Upper lobe of left lung (tissue), 6 donors: ENCODE data around the gene ZNF599. TPM values are rescaled to one million over a fixed set of nuclear protein-coding genes. Genes with fewer than 3 reads are reported as not detected.
"Not testable (repeated sequence)": the region's sequence is repeated elsewhere in the genome, so short reads cannot be mapped to it uniquely, and the experiment has no call there.

ENCODE experiments used
- ATAC-seq, 2 donors: fragments of 200-7000 bp; cut with Tn5 transposase; one replicate each; pipeline ENCODE4 v1.9.1; 2022; ENCODE audit warnings: mild to moderate bottlenecking in 2 of 2, moderate library complexity in 2 of 2; ENCODE audit not compliant: low FRiP score in 2 of 2
- DNase-seq, 2 donors: peaks; one replicate each; pipeline ENCODE4 v3.0.0-alpha.2; 2019 to 2020
- H3K27ac ChIP-seq, 4 donors: fragments of 200-600 bp; sonication (generic); one replicate each; pipeline ENCODE4 v1.5.1; 2016 to 2019
- H3K27me3 ChIP-seq, 4 donors: fragments of 200-600 bp; sonication (generic); one replicate each; pipeline ENCODE4 v1.5.1; 2017 to 2019
- H3K36me3 ChIP-seq, 4 donors: fragments of 200-600 bp; sonication (generic); one replicate each; pipeline ENCODE4 v1.5.1; 2016 to 2019
- H3K4me1 ChIP-seq, 4 donors: fragments of 200-600 bp; sonication (generic); one replicate each; pipeline ENCODE4 v1.5.1; 2018 to 2019
- H3K4me3 ChIP-seq, 4 donors: fragments of 200-600 bp; sonication (generic); one replicate each; pipeline ENCODE4 v1.5.1; 2017 to 2019; ENCODE audit warnings: mild to moderate bottlenecking in 2 of 4, moderate library complexity in 1 of 4
- H3K9me3 ChIP-seq, 4 donors: fragments of 200-600 bp; sonication (generic); one replicate each; pipeline ENCODE4 v1.5.1; 2018 to 2019
- CTCF ChIP-seq, 6 experiments: fragments of 450-650 bp in 4 of 6; fragments of 200-600 bp in 2 of 6; sonication (generic) in 2 of 6; IDR thresholded peaks; one replicate each; pipeline ENCODE4 v1.5.1; 2016 to 2019; ENCODE audit warnings: antibody characterized with exemption in 6 of 6
- EP300 ChIP-seq, 4 donors: sonication (generic); formaldehyde crosslinking; IDR thresholded peaks; one replicate each; pipeline ENCODE4 v1.5.1; 2017; ENCODE audit warnings: antibody characterized with exemption in 4 of 4, control low read depth in 2 of 4
- POLR2A ChIP-seq, 4 donors: fragments of 450-650 bp; IDR thresholded peaks; one replicate each; pipeline ENCODE4 v1.5.1; 2016 to 2017; ENCODE audit warnings: antibody characterized with exemption in 4 of 4, mild to moderate bottlenecking in 2 of 4
- POLR2AphosphoS5 ChIP-seq, 2 donors: sonication (generic); formaldehyde crosslinking; IDR thresholded peaks; one replicate each; pipeline ENCODE4 v1.5.1; 2017; ENCODE audit warnings: antibody characterized with exemption in 2 of 2
- WGBS, 2 donors: methylation state at CpG; one replicate each; pipeline ENCODE4 v1.1.5; 2017 to 2018; 5-methylcytosine and 5-hydroxymethylcytosine counted together
- total RNA-seq, 6 donors: library from RNA; depleted of rRNA in 4 of 6; stranded (reverse); fragments of >200 nt in 4 of 6; gene quantifications; one replicate each; pipeline versions ENCODE4 v1.1.0 to v1.2.1, GENCODE V29; 2016 to 2021
- donor health status: DM: no; HTN: no; CAD: no; lungs with moderate emphysema.
- donor health status: DM: no; HTN: yes; CAD: no; lungs with severe emphysema.

ZNF599 gene
- total RNA-seq, 6 donors from 2014 or later: 5.8 to 8.2 (median 7.2) TPM

DNA sequence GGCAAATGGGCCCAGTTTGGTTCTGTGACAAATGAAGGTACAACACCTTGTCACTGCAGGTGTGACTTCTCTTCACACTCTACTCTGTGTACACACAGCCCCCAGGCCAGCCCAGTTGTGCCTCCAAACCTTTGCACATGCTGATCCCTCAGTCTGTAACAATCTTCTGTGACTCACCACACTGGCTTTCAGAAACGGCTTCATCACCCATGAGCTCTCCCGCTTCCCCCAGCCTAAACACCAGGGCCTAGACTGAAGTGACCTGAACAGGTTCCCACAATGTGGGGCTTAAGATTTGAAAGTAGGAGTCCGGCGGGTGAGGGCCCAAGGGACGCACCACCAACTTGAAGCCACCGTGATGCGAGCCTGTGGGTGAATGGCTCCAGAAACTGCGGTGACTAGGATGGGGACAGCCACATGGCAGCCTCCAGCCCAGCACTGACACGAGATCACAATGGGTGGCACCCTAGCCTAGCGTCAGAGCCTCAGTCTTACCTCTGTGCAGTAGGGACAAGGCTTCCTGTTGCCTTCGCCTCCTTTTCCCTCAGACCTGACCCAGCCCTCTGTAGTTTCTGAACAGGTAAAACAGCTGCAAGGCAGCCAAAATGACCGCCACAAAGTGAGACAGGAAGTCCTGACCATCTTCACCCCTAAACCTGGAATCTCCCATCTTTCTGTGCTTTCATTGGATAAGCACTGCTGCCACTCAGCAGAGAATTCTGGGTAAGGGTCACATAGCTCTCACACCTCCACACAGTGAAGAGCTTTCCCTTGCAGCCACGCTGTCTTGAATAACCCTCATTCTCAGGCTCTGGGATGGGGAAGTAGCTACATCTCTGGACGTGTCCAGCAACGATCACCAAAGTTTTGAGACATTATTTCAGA is 34.2 kb upstream of the ZNF599 start:
- no peaks in the 10 kb centered on the region for H3K4me1 ChIP-seq
- ATAC-seq: no peak
- WGBS, 2 donors: 91 to 94% methylated on average over 15 of the region's 15 CpGs

DNA sequence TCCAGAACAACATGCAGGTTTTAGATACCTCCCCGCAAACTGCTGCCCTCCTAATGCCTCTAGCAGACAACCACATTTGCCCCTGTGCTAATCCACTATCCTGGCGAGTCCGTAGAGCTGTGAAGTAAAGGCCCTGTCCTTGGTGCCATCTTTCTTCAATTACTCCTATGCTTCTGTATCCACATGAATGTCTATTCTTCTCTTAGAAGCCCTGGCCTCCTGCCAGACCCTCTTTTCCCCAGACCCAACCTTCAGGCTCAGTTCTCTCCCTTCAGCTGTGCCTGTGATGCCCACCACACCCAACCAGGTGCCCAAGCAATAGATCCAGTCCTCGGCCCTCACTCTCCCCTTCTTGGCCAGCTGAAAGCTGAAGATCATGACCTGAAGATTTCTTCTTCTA is 31.1 kb upstream of the ZNF599 start:
- Histone ChIP-seq H3K27ac (no peak overlapping the region), H3K4me1 (no peaks in the 10 kb centered on the region), H3K27me3 (no peaks in the 10 kb centered on the region), H3K36me3 (no peaks in the 10 kb centered on the region), H3K4me3 (no peak overlapping the region), H3K9me3 (peaks cover 0 to 8% (median 6%) of the 10 kb centered on the region in 4 donors)
- no peak for ATAC-seq
- no peak for DNase-seq
- WGBS, 2 donors: 88 to 92% methylated on average over 4 of the region's 4 CpGs
- TF ChIP-seq CTCF (IDR thresholded peaks at IDR 0.05): no peak

More for the DNA sequence above, 34.2 kb upstream of the ZNF599 start:
- H3K27ac ChIP-seq: no peak overlapping the region
- TF ChIP-seq POLR2AphosphoS5 (IDR thresholded peaks at IDR 0.05) (no peak), EP300 (IDR thresholded peaks at IDR 0.05) (no peak), CTCF (IDR thresholded peaks at IDR 0.05) (no peak), POLR2A (IDR thresholded peaks at IDR 0.05) (no peak)
- DNase-seq: peak in 1 of 2 donors; percentile 9
- H3K9me3 ChIP-seq: peaks cover 0 to 14% (median 8%) of the 10 kb centered on the region in 4 donors
- no peak overlapping the region for H3K4me3 ChIP-seq
- H3K27me3 ChIP-seq: no peaks in the 10 kb centered on the region
- no peaks in the 10 kb centered on the region for H3K36me3 ChIP-seq

DNA sequence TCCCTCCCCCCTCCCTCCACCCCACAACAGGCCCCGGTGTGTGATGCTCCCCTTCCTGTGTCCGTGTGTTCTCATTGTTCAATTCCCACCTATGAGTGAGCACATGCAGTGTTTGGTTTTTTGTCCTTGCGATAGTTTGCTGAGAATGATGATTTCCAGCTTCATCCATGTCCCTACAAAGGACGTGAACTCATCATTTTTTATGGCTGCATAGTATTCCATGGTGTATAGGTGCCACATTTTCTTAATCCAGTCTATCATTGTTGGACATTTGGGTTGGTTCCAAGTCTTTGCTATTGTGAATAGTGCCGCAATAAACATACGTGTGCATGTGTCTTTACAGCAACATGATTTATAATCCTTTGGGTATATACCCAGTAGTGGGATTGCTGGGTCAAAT is 23.9 kb upstream of the ZNF599 start:
- H3K9me3 ChIP-seq, H3K4me3 ChIP-seq, H3K27ac ChIP-seq, H3K36me3 ChIP-seq, ATAC-seq, H3K4me1 ChIP-seq, H3K27me3 ChIP-seq, DNase-seq: not testable (repeated sequence)
- WGBS, 2 donors: 92 to 94% methylated on average over 4 to 6 of the region's 6 CpGs

DNA sequence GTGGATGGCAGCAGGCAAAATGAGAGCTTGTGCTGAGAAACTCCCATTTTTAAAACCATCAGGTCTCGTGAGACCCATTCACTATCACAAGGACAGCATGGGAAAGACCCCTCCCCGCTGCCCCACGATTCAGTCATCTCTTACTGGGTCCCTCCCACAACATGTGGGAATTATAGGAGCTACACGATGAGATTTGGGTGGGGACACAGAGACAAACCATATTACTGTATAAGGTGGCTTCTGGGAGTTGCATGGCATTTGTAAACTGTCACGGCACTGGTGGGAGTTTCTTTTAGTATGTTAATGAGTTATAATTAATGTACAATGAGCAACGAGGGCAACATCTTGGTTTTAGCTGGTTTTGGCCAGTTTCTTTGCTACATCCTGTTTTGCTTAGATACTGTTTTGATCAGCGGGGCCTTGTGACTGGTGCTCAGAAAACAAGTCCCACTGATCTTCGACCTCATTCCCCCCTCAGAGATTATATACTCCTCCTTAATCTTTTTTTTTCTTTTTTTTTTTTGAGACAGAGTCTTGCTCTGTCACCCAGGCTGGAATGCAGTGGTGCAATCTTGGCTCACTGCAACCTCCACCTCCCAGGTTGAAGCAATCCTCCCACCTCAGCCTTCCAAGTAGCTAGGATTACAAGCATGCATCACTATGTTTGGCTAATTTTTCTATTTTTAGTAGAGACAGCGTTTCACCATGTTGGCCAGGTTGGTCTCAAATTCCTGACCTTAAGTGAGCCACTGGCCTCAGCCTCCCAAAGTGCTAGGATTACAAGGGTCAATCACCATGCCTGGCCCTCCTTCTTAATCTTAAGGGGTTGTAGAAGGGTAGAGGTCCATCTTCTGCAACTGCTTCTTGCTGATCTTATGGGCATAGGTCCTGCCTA is 21.3 kb upstream of the ZNF599 start:
- no peak overlapping the region for H3K27ac ChIP-seq
- H3K4me3 ChIP-seq: no peak overlapping the region
- H3K9me3 ChIP-seq: no peaks in the 10 kb centered on the region
- 72 to 78% methylated on average over 9 of the region's 9 CpGs for WGBS, 2 donors
- H3K27me3 ChIP-seq: no peaks in the 10 kb centered on the region
- H3K36me3 ChIP-seq: no peaks in the 10 kb centered on the region
- no peaks in the 10 kb centered on the region for H3K4me1 ChIP-seq
- DNase-seq (no peak), ATAC-seq (no peak)
- no peak for TF ChIP-seq POLR2A (IDR thresholded peaks at IDR 0.05)
- TF ChIP-seq CTCF (IDR thresholded peaks at IDR 0.05): no peak
- TF ChIP-seq EP300 (IDR thresholded peaks at IDR 0.05): no peak
- no peak for TF ChIP-seq POLR2AphosphoS5 (IDR thresholded peaks at IDR 0.05)

- no peaks in the 10 kb centered on the region for H3K27me3 ChIP-seq
- no peaks in the 10 kb centered on the region for H3K36me3 ChIP-seq
- no peaks in the 10 kb centered on the region for H3K9me3 ChIP-seq
- H3K4me3 ChIP-seq: no peak overlapping the region
- no peak overlapping the region for H3K27ac ChIP-seq
- TF ChIP-seq CTCF (IDR thresholded peaks at IDR 0.05): no peak
- TF ChIP-seq POLR2A (IDR thresholded peaks at IDR 0.05): no peak
- TF ChIP-seq EP300 (IDR thresholded peaks at IDR 0.05): no peak
- no peak for TF ChIP-seq POLR2AphosphoS5 (IDR thresholded peaks at IDR 0.05)
- WGBS, 2 donors: 74% methylated on average over 3 of the region's 3 CpGs
- H3K4me1 ChIP-seq: no peaks in the 10 kb centered on the region
- DNase-seq: no peak
- ATAC-seq: no peak
Measured at GRCh38 chr19:34793565-34793964, 20.6 kb upstream of the ZNF599 start.
